GM21526 (cell line): ENCODE data around the gene IPMK.
"Not testable (repeated sequence)": the region's sequence is repeated elsewhere in the genome, so short reads cannot be mapped to it uniquely, and the experiment has no call there.

Experiments
- ATAC-seq: cut with Tn5 transposase; IDR thresholded peaks from one replicate; pipeline ENCODE4 v1.9.1; 2021; ENCODE audit warnings: moderate library complexity; ENCODE audit not compliant: unreplicated experiment, low FRiP score

IPMK gene

GRCh38 chr10:58229856-58230255 lies 37.8 kb downstream of the IPMK start:
- ATAC-seq, result not testable (repeated sequence)

- no peak for ATAC-seq
These were observed 42.0 kb downstream of the IPMK start for GRCh38 chr10:58225654-58226053.

GRCh38 chr10:58220769-58221451 lies 46.8 kb downstream of the IPMK start:
- no peak for ATAC-seq

GRCh38 chr10:58219875-58220274 lies 47.8 kb downstream of the IPMK start:
- ATAC-seq, result no peak

- no peak for ATAC-seq
These were observed 50.1 kb downstream of the IPMK start for GRCh38 chr10:58217612-58218011.

- no peak for ATAC-seq
These were observed 55.1 kb downstream of the IPMK start for GRCh38 chr10:58212622-58213021.

- no peak for ATAC-seq
These were observed 57.5 kb downstream of the IPMK start for GRCh38 chr10:58210160-58210559.

GRCh38 chr10:58209669-58210068 lies 58.0 kb downstream of the IPMK start:
- ATAC-seq, result no peak

- ATAC-seq, result no peak
These were observed 61.4 kb downstream of the IPMK start for GRCh38 chr10:58206251-58206650.

GRCh38 chr10:58201704-58202103 lies 66.0 kb downstream of the IPMK start:
- ATAC-seq, result no peak

GRCh38 chr10:58189269-58189668 lies 78.4 kb downstream of the IPMK start:
- no peak for ATAC-seq

- no peak for ATAC-seq
These were observed 83.5 kb downstream of the IPMK start for GRCh38 chr10:58184120-58184670.

- ATAC-seq, result no peak
These were observed 87.0 kb downstream of the IPMK start for GRCh38 chr10:58180666-58181065.

- ATAC-seq, result no peak
These were observed 88.5 kb downstream of the IPMK start for GRCh38 chr10:58179238-58179637.

- ATAC-seq, result no peak
These were observed 88.9 kb downstream of the IPMK start for GRCh38 chr10:58178811-58179210.

- ATAC-seq, result no peak
These were observed 90.2 kb downstream of the IPMK start for GRCh38 chr10:58177362-58177947.

GRCh38 chr10:58175990-58176900 lies 91.4 kb downstream of the IPMK start:
- no peak for ATAC-seq

- ATAC-seq, result no peak
These were observed 92.9 kb downstream of the IPMK start for GRCh38 chr10:58174831-58175230.

GRCh38 chr10:58173391-58173790 lies 94.3 kb downstream of the IPMK start:
- ATAC-seq, result no peak

GRCh38 chr10:58171146-58171545 lies 96.5 kb downstream of the IPMK start:
- ATAC-seq, result no peak

GRCh38 chr10:58164517-58164916 lies 103.2 kb downstream of the IPMK start:
- no peak for ATAC-seq
